ENCODE measurements around the gene PRTN3.

PRTN3 gene

DNA sequence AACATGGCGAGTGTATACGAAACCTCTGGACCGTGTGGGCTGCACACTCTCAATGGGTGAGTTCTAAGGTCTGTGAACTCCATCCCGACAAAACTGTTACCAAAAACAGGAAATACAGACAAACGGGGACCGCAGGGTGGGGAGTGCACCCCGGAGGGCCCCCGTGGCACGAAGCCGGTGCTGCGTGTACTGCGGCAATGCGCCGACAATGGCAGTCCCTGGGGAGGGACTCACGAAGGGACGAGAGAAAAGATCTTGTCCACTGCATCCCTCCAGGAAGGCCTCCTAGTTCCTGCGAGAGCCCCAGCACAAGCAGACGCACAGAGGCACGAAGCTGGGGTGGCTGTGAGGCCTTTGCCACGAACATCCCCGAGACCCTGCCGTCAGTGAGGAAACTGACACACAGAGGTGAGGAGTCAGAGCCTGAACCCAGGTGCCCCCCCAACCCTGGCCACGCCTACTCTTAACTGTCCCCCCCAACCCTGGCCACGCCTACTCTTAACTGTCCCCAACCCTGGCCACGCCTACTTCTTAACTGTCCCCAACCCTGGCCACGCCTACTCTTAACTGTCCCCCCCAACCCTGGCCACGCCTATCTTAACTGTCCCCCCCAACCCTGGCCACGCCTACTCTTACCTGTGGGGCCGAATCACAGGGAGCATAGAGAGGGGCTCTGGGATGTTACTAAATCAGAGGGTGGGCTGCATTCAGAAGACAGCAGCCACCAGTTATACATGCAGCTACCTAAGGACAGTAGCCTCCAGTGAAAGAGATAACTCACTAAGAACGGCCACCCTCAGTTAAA, 48.0 kb downstream of the PRTN3 start:
- no peak for TF ChIP-seq POLR2AphosphoS5 (IDR thresholded peaks at IDR 0.05; ENCODE audit: low read depth, low read length)
- TF ChIP-seq FOXP2 (optimal IDR thresholded peaks at IDR 0.05; ENCODE audit: borderline replicate concordance, extremely low read depth, extremely low read length, insufficient read depth): no peak
- TF ChIP-seq TAF1 (IDR thresholded peaks at IDR 0.05; ENCODE audit: borderline replicate concordance, insufficient read depth, low read length): no peak
- TF ChIP-seq, protein P1, sequence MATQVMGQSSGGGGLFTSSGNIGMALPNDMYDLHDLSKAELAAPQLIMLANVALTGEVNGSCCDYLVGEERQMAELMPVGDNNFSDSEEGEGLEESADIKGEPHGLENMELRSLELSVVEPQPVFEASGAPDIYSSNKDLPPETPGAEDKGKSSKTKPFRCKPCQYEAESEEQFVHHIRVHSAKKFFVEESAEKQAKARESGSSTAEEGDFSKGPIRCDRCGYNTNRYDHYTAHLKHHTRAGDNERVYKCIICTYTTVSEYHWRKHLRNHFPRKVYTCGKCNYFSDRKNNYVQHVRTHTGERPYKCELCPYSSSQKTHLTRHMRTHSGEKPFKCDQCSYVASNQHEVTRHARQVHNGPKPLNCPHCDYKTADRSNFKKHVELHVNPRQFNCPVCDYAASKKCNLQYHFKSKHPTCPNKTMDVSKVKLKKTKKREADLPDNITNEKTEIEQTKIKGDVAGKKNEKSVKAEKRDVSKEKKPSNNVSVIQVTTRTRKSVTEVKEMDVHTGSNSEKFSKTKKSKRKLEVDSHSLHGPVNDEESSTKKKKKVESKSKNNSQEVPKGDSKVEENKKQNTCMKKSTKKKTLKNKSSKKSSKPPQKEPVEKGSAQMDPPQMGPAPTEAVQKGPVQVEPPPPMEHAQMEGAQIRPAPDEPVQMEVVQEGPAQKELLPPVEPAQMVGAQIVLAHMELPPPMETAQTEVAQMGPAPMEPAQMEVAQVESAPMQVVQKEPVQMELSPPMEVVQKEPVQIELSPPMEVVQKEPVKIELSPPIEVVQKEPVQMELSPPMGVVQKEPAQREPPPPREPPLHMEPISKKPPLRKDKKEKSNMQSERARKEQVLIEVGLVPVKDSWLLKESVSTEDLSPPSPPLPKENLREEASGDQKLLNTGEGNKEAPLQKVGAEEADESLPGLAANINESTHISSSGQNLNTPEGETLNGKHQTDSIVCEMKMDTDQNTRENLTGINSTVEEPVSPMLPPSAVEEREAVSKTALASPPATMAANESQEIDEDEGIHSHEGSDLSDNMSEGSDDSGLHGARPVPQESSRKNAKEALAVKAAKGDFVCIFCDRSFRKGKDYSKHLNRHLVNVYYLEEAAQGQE (IDR thresholded peaks at IDR 0.05; ENCODE audit: insufficient read depth in 1 of 2, low read depth in 2 of 2, low read length in 2 of 2): no peak
- TF ChIP-seq SIN3A (IDR thresholded peaks at IDR 0.05; ENCODE audit: borderline replicate concordance, insufficient read depth, low read length): no peak

DNA sequence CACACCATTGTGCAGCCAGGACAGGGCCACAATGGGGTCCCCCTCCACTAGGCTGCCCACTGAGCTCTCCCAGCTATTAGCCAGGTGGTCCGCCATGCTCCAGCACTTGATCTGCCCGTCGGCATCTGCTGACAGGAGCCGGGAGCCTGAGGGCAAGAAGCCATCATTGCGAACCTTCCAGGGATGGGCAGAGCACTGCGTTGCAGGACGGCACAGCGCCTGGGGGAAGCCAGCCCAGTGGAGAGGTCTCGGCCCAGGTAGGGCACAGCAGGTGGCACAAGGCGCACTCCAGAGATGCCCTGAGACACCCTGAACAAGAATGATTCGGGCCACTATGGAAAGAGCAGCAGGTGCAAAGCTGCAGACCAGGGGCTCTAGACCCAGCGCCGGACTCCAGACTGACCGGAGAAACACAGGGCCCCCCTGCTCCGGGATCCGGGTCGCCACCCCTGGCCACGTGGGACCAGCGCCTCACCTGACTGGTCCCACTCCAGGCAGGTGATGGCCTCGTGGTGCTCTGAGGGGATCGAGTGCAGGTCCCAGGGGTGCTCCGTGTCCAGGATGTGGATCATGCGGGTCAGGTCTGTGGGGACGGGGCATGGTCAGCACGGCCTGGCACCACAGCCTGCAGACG, 49.0 kb downstream of the PRTN3 start:
- no peak for TF ChIP-seq SIN3A (IDR thresholded peaks at IDR 0.05; ENCODE audit: borderline replicate concordance, insufficient read depth, low read length)
- TF ChIP-seq, protein P1 (IDR thresholded peaks at IDR 0.05; ENCODE audit: insufficient read depth in 1 of 2, low read depth in 2 of 2, low read length in 2 of 2): no peak
- no peak for TF ChIP-seq FOXP2 (optimal IDR thresholded peaks at IDR 0.05; ENCODE audit: borderline replicate concordance, extremely low read depth, extremely low read length, insufficient read depth)
- no peak for TF ChIP-seq POLR2AphosphoS5 (IDR thresholded peaks at IDR 0.05; ENCODE audit: low read depth, low read length)

DNA sequence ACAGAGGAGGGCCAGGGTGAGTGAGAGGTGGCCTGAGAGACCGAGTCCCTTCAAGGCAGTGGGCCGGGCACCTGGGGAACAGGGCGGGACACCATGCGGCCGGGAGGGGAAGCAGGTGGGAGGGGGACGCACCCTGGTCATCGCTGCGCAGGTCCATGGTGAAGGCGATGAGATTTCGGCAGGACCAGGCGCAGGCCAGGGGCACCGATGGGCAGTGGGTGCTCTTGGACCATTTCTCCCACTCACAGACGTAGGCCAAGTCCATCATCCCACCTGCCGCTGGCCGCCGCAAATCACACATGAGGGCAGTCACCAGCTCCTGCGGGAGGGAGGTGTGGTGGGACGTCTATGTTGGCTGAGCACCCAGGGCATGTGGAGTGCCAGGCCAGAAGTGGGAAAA, 50.0 kb downstream of the PRTN3 start:
- TF ChIP-seq, protein P1 (IDR thresholded peaks at IDR 0.05; ENCODE audit: insufficient read depth in 1 of 2, low read depth in 2 of 2, low read length in 2 of 2): no peak
- TF ChIP-seq TAF1 (IDR thresholded peaks at IDR 0.05; ENCODE audit: borderline replicate concordance, insufficient read depth, low read length): no peak
- TF ChIP-seq FOXP2 (optimal IDR thresholded peaks at IDR 0.05; ENCODE audit: borderline replicate concordance, extremely low read depth, extremely low read length, insufficient read depth): no peak
- no peak for TF ChIP-seq SIN3A (IDR thresholded peaks at IDR 0.05; ENCODE audit: borderline replicate concordance, insufficient read depth, low read length)

DNA sequence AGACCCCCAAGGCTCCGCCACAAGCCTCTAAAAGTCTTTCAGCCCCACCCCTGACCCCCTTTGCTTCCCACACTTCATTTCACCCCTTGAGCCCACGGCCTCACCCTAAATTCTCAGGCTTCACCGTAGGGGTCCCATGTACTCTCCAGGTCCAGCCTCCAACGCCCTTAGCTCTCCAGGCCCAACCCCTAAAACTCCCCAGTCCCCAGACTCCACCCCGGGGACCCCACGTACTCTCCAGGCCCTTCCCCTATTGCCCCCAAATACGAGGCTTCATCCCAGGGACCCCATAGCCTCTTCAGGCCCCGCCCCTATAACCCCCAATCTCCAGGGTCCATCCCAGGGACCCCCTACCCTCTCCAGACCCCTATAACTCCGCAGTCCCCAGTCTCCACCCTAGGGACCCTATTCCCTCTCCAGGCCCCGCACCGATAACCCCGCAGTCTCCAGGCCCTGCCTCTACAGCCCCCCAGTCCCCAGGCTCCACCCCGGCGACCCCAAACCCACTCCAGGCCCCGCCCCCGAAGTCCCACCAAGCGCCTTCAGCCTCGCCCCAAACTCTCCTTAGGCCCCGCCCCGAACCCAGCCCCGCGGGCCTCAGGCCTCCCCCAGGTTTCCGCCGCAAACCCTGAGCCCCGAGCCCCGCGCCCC, 51.6 kb downstream of the PRTN3 start:
- TF ChIP-seq POLR2AphosphoS5 (IDR thresholded peaks at IDR 0.05; ENCODE audit: low read depth, low read length): no peak
- TF ChIP-seq TAF1 (IDR thresholded peaks at IDR 0.05; ENCODE audit: borderline replicate concordance, insufficient read depth, low read length): no peak
- no peak for TF ChIP-seq FOXP2 (optimal IDR thresholded peaks at IDR 0.05; ENCODE audit: borderline replicate concordance, extremely low read depth, extremely low read length, insufficient read depth)
- TF ChIP-seq, protein P1 (IDR thresholded peaks at IDR 0.05; ENCODE audit: insufficient read depth in 1 of 2, low read depth in 2 of 2, low read length in 2 of 2): no peak
- no peak for TF ChIP-seq SIN3A (IDR thresholded peaks at IDR 0.05; ENCODE audit: borderline replicate concordance, insufficient read depth, low read length)
